Cortex of kidney (tissue), 1 donor: ENCODE results near the gene OR5AL1.
"Not testable (repeated sequence)": the region's sequence is repeated elsewhere in the genome, so short reads cannot be mapped to it uniquely, and the experiment has no call there.

Experiments
- DNase-seq: peaks from one replicate; lab custom pipeline; 2025; lab: John Stamatoyannopoulos, UW

OR5AL1 gene

GRCh38 chr11:56412396-56412795, at the start of gene OR5AL1:
Gene OR5AL1, plus strand, starts transcription at chr11:56412696.
- DNase-seq = no peak

GRCh38 chr11:56375324-56375723, 37.2 kb upstream of the OR5AL1 start, which contains the start of gene OR8U1:
Gene OR8U1, plus strand, starts transcription at chr11:56375624. Its CDS starts 0 bp downstream, at chr11:56375624.
- no peak for DNase-seq

- no peak for DNase-seq
Observed at GRCh38 chr11:56380120-56380519, 32.4 kb upstream of the OR5AL1 start.

- DNase-seq = no peak
Observed at GRCh38 chr11:56394381-56394780, 18.1 kb upstream of the OR5AL1 start.

- DNase-seq = no peak
Observed at GRCh38 chr11:56396047-56396446, 16.4 kb upstream of the OR5AL1 start.

- not testable (repeated sequence) for DNase-seq
Observed at GRCh38 chr11:56401858-56402461, 10.5 kb upstream of the OR5AL1 start.

GRCh38 chr11:56404393-56404792, 8.1 kb upstream of the OR5AL1 start:
- no peak for DNase-seq

GRCh38 chr11:56410801-56411200, 1.7 kb upstream of the OR5AL1 start:
- no peak for DNase-seq

GRCh38 chr11:56453521-56453920, 41.0 kb downstream of the OR5AL1 start:
- DNase-seq = no peak

GRCh38 chr11:56457076-56457475, 44.6 kb downstream of the OR5AL1 start:
- DNase-seq = no peak
